Activated gamma-delta T cell treated with anti-CD3 and anti-CD28 coated beads, Interleukin-2, amount 50 U/mL, for 16 hours (primary cell): Measurements from ENCODE around the gene NAA15.
"Not testable (repeated sequence)": the region's sequence is repeated elsewhere in the genome, so short reads cannot be mapped to it uniquely, and the experiment has no call there.

Source experiments
- DNase-seq: peaks from one replicate; pipeline ENCODE4 v3.0.0-alpha.2; 2020; ENCODE audit warnings: low read depth

Gene NAA15

GRCh38 chr4:139297001-139297410 lies 4.3 kb upstream of the NAA15 start:
- DNase-seq = no peak

GRCh38 chr4:139299536-139299935 lies 1.8 kb upstream of the NAA15 start:
- no peak for DNase-seq

- no peak for DNase-seq
Measured at GRCh38 chr4:139300431-139301112, 733 bp upstream of the NAA15 start.

GRCh38 chr4:139301821-139302611 lies 711 bp downstream of the NAA15 start, which contains the start of gene NDUFC1:
Gene NDUFC1, minus strand, starts transcription at chr4:139302477. Its CDS starts 6,679 bp downstream, at chr4:139295798.
- peak; percentile 39 for DNase-seq

- DNase-seq = no peak
Measured at GRCh38 chr4:139304920-139305319, 3.6 kb downstream of the NAA15 start.

- no peak for DNase-seq
Measured at GRCh38 chr4:139311909-139312308, 10.6 kb downstream of the NAA15 start.

- no peak for DNase-seq
Measured at GRCh38 chr4:139312552-139313332, 11.4 kb downstream of the NAA15 start.

GRCh38 chr4:139313414-139313813 lies 12.1 kb downstream of the NAA15 start:
- not testable (repeated sequence) for DNase-seq

- DNase-seq = no peak
Measured at GRCh38 chr4:139314047-139314800, 12.9 kb downstream of the NAA15 start.

GRCh38 chr4:139315221-139315675 lies 13.9 kb downstream of the NAA15 start:
- no peak for DNase-seq

- DNase-seq = no peak
Measured at GRCh38 chr4:139316733-139317132, 15.4 kb downstream of the NAA15 start.

- no peak for DNase-seq
Measured at GRCh38 chr4:139317635-139318034, 16.3 kb downstream of the NAA15 start.

GRCh38 chr4:139319571-139319970 lies 18.3 kb downstream of the NAA15 start:
- DNase-seq = no peak

GRCh38 chr4:139322070-139322469 lies 20.8 kb downstream of the NAA15 start:
- not testable (repeated sequence) for DNase-seq

GRCh38 chr4:139322541-139322940 lies 21.2 kb downstream of the NAA15 start:
- DNase-seq = not testable (repeated sequence)

GRCh38 chr4:139324620-139325019 lies 23.3 kb downstream of the NAA15 start:
- DNase-seq = no peak

GRCh38 chr4:139329665-139330200 lies 28.4 kb downstream of the NAA15 start:
- no peak for DNase-seq

- no peak for DNase-seq
Measured at GRCh38 chr4:139330283-139330682, 29.0 kb downstream of the NAA15 start.

- DNase-seq = no peak
Measured at GRCh38 chr4:139331185-139331584, 29.9 kb downstream of the NAA15 start.

GRCh38 chr4:139333046-139333445 lies 31.7 kb downstream of the NAA15 start:
- no peak for DNase-seq

- DNase-seq = no peak
Measured at GRCh38 chr4:139337612-139338011, 36.3 kb downstream of the NAA15 start.
